ENCODE results near the gene MAP2K6.

MAP2K6 gene

DNA sequence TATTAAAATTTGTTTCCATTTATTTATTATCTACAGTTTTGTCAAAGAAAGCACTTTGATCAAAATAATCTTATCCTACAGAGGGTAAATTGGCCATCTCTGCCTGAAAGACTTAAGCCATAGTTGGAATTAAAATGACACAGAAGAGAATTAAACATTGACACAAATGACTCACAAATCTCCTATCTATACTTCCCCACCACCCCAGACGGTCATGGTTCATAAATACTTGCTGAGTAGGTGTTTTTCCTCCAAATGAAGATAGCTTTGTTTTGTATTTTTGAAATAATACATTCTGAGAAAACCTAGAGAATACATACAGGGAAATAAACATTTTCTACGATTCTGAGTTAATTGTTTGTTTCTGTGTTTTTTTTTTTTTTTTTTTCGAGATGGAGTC, 142.8 kb downstream of the MAP2K6 start:
- no peak overlapping the region for H2BK12ac ChIP-seq (ENCODE audit: low read length)
- H3K23ac ChIP-seq (ENCODE audit: low read depth, low read length, poor library complexity): no peak overlapping the region
- H3K36me3 ChIP-seq (replicated peaks in 1 of 2; ENCODE audit: control insufficient read depth in 2 of 2, insufficient read depth in 2 of 2, low read length in 2 of 2): peaks cover 3 to 6% of the 10 kb centered on the region in 2 donors
- H4K91ac ChIP-seq (ENCODE audit: low read depth, low read length, poor library complexity): no peak overlapping the region
- H3K4me3 ChIP-seq (ENCODE audit: low read length in 2 of 2): no peak overlapping the region
- H2BK5ac ChIP-seq (ENCODE audit: low read length): no peak overlapping the region
- H3K9ac ChIP-seq (ENCODE audit: low read depth, low read length, poor library complexity): no peak overlapping the region
- H3K79me1 ChIP-seq (ENCODE audit: low read depth, low read length): no peaks in the 10 kb centered on the region
- no peak overlapping the region for H4K8ac ChIP-seq (ENCODE audit: low read depth, low read length)
- no peak overlapping the region for H2AFZ ChIP-seq (ENCODE audit: low read length)
- H3K18ac ChIP-seq (ENCODE audit: low read length): no peak overlapping the region
- no peak for DNase-seq (ENCODE audit: low spot score)
- no peak overlapping the region for H2BK120ac ChIP-seq (ENCODE audit: low read depth, low read length)
- H3K27me3 ChIP-seq (ENCODE audit: control insufficient read depth in 3 of 3, insufficient read depth in 3 of 3, low read depth in 1 of 3, low read length in 3 of 3): no peaks in the 10 kb centered on the region
- no peak overlapping the region for H2BK15ac ChIP-seq (ENCODE audit: low read length)
- H3K4ac ChIP-seq (ENCODE audit: low read length): no peak overlapping the region
- H3K14ac ChIP-seq (ENCODE audit: low read length): no peak overlapping the region
- no peak overlapping the region for H3K4me2 ChIP-seq (ENCODE audit: insufficient read depth, low read length, poor library complexity, severe bottlenecking)
- no peak overlapping the region for H2AK5ac ChIP-seq (ENCODE audit: low read depth, low read length)
- H3K27ac ChIP-seq (replicated peaks; ENCODE audit: low read length): no peak overlapping the region
- H3K9me3 ChIP-seq (replicated peaks in 1 of 2; ENCODE audit: control insufficient read depth in 2 of 2, insufficient read depth in 1 of 2, low read depth in 1 of 2, low read length in 2 of 2): peaks cover 4 to 7% of the 10 kb centered on the region in 2 donors
- no CpG with 5 or more reads among the region's 3 CpGs for WGBS, 2 donors (ENCODE audit: extremely low coverage in 2 of 2, insufficient read length in 2 of 2, insufficient replicate concordance in 1 of 2)
- H3K4me1 ChIP-seq (ENCODE audit: control insufficient read depth in 2 of 2, insufficient read depth in 1 of 2, low read depth in 1 of 2, low read length in 2 of 2): no peaks in the 10 kb centered on the region

DNA sequence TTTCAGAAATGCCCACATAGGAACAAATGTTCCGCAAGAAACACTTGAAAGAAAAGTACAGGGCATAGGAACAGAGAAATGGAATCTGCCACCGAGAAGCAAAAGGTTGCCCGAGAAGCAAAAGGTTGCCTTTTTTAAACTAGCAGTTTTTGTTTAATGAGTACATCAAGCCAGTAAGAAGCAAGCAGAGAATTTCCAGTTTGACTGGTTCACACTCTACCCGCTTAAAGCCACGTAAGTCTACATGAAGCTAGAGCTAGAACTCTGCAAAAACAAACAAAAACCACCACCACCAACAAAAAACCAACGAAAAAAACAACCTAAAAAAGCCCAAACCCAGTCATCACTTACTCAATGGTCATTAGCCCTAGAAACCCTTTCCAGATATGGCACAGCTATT, 144.3 kb downstream of the MAP2K6 start:
- WGBS, 2 donors (ENCODE audit: extremely low coverage in 2 of 2, insufficient read length in 2 of 2, insufficient replicate concordance in 1 of 2): 100% methylated on average over 1 of the region's 6 CpGs; no CpG with 5 or more reads in 1 of the 2 donors
- Histone ChIP-seq H3K14ac (ENCODE audit: low read length) (no peak overlapping the region), H3K4me1 (ENCODE audit: control insufficient read depth in 2 of 2, insufficient read depth in 1 of 2, low read depth in 1 of 2, low read length in 2 of 2) (no peaks in the 10 kb centered on the region), H3K4me3 (ENCODE audit: low read length in 2 of 2) (no peak overlapping the region), H3K4me2 (ENCODE audit: insufficient read depth, low read length, poor library complexity, severe bottlenecking) (no peak overlapping the region), H2BK15ac (ENCODE audit: low read length) (no peak overlapping the region), H2BK12ac (ENCODE audit: low read length) (no peak overlapping the region), H3K36me3 (replicated peaks in 1 of 2; ENCODE audit: control insufficient read depth in 2 of 2, insufficient read depth in 2 of 2, low read length in 2 of 2) (peaks cover 0 to 2% of the 10 kb centered on the region in 2 donors), H2AK5ac (ENCODE audit: low read depth, low read length) (no peak overlapping the region), H4K91ac (ENCODE audit: low read depth, low read length, poor library complexity) (no peak overlapping the region), H2AFZ (ENCODE audit: low read length) (no peak overlapping the region), H2BK5ac (ENCODE audit: low read length) (no peak overlapping the region), H3K79me1 (ENCODE audit: low read depth, low read length) (no peaks in the 10 kb centered on the region), H3K27ac (replicated peaks; ENCODE audit: low read length) (no peak overlapping the region), H3K18ac (ENCODE audit: low read length) (no peak overlapping the region), H2BK120ac (ENCODE audit: low read depth, low read length) (no peak overlapping the region), H3K4ac (ENCODE audit: low read length) (no peak overlapping the region), H3K9me3 (replicated peaks in 1 of 2; ENCODE audit: control insufficient read depth in 2 of 2, insufficient read depth in 1 of 2, low read depth in 1 of 2, low read length in 2 of 2) (peaks cover under 1 to 1% of the 10 kb centered on the region in 2 donors), H4K8ac (ENCODE audit: low read depth, low read length) (no peak overlapping the region), H3K9ac (ENCODE audit: low read depth, low read length, poor library complexity) (no peak overlapping the region), H3K23ac (ENCODE audit: low read depth, low read length, poor library complexity) (no peak overlapping the region), H3K27me3 (ENCODE audit: control insufficient read depth in 3 of 3, insufficient read depth in 3 of 3, low read depth in 1 of 3, low read length in 3 of 3) (no peaks in the 10 kb centered on the region)
- no peak for DNase-seq (ENCODE audit: low spot score)

DNA sequence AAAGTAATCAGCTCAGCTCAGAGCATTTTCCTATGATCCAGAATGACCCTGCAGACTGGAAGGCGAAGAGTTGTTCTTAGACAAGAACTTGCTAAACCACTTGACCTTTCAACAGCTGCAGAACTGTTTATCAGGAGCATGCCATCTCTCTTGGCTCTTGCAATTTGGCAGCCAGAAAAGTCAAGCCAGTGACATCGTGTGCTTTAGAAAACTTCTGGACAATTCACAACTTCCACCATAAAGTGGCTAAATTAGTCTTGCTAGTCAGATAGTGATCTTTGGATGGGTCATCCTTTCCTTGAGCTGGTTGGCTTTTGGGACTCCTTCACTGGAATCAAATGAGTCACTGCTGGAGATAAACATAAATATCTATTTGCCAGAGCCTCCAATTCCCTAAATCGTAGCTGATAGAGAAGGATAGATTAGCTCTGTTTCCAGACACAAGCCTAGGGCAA, 146.5 kb downstream of the MAP2K6 start:
- no peaks in the 10 kb centered on the region for H3K9me3 ChIP-seq (replicated peaks in 1 of 2; ENCODE audit: control insufficient read depth in 2 of 2, insufficient read depth in 1 of 2, low read depth in 1 of 2, low read length in 2 of 2)
- no peaks in the 10 kb centered on the region for H3K36me3 ChIP-seq (replicated peaks in 1 of 2; ENCODE audit: control insufficient read depth in 2 of 2, insufficient read depth in 2 of 2, low read length in 2 of 2)
- H4K91ac ChIP-seq (ENCODE audit: low read depth, low read length, poor library complexity): no peak overlapping the region
- no peak overlapping the region for H3K18ac ChIP-seq (ENCODE audit: low read length)
- H2BK15ac ChIP-seq (ENCODE audit: low read length): no peak overlapping the region
- no peak overlapping the region for H3K23ac ChIP-seq (ENCODE audit: low read depth, low read length, poor library complexity)
- no peak overlapping the region for H2BK5ac ChIP-seq (ENCODE audit: low read length)
- H3K4ac ChIP-seq (ENCODE audit: low read length): no peak overlapping the region
- no peak overlapping the region for H3K4me2 ChIP-seq (ENCODE audit: insufficient read depth, low read length, poor library complexity, severe bottlenecking)
- no peak overlapping the region for H2AFZ ChIP-seq (ENCODE audit: low read length)
- no peaks in the 10 kb centered on the region for H3K79me1 ChIP-seq (ENCODE audit: low read depth, low read length)
- no peak overlapping the region for H2BK120ac ChIP-seq (ENCODE audit: low read depth, low read length)
- no peak overlapping the region for H3K27ac ChIP-seq (replicated peaks; ENCODE audit: low read length)
- H3K27me3 ChIP-seq (ENCODE audit: control insufficient read depth in 3 of 3, insufficient read depth in 3 of 3, low read depth in 1 of 3, low read length in 3 of 3): no peaks in the 10 kb centered on the region
- H3K14ac ChIP-seq (ENCODE audit: low read length): no peak overlapping the region
- H4K8ac ChIP-seq (ENCODE audit: low read depth, low read length): no peak overlapping the region
- H2BK12ac ChIP-seq (ENCODE audit: low read length): no peak overlapping the region
- no peak overlapping the region for H2AK5ac ChIP-seq (ENCODE audit: low read depth, low read length)
- H3K4me3 ChIP-seq (ENCODE audit: low read length in 2 of 2): no peak overlapping the region
- H3K4me1 ChIP-seq (ENCODE audit: control insufficient read depth in 2 of 2, insufficient read depth in 1 of 2, low read depth in 1 of 2, low read length in 2 of 2): no peaks in the 10 kb centered on the region
- DNase-seq (ENCODE audit: low spot score): no peak
- no CpG with 5 or more reads among the region's 3 CpGs for WGBS, 2 donors (ENCODE audit: extremely low coverage in 2 of 2, insufficient read length in 2 of 2, insufficient replicate concordance in 1 of 2)
- no peak overlapping the region for H3K9ac ChIP-seq (ENCODE audit: low read depth, low read length, poor library complexity)

DNA sequence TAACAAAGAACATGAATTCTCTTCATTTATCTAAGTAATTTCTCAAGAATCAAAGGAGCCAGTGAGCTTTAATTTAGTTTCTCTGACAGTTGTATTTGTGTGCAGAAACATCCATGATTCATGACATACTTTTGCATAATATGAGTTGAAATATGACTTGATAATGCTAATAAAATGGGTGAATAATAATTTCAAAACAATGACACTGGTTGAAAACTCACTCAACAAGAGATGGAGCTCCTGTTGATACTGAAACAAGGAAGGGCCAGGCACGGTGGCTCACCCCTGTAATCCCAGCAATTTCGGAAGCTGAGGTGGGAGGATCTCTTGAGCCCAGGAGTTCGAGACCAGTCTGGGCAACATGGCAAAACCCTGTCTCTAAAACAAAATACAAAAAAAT, 147.0 kb downstream of the MAP2K6 start:
- Histone ChIP-seq H3K14ac (ENCODE audit: low read length) (no peak overlapping the region), H4K8ac (ENCODE audit: low read depth, low read length) (no peak overlapping the region), H2BK120ac (ENCODE audit: low read depth, low read length) (no peak overlapping the region), H2AFZ (ENCODE audit: low read length) (no peak overlapping the region), H3K9ac (ENCODE audit: low read depth, low read length, poor library complexity) (no peak overlapping the region), H3K27ac (replicated peaks; ENCODE audit: low read length) (no peak overlapping the region), H2BK12ac (ENCODE audit: low read length) (no peak overlapping the region), H3K79me1 (ENCODE audit: low read depth, low read length) (no peaks in the 10 kb centered on the region), H3K4me1 (ENCODE audit: control insufficient read depth in 2 of 2, insufficient read depth in 1 of 2, low read depth in 1 of 2, low read length in 2 of 2) (no peaks in the 10 kb centered on the region), H2BK5ac (ENCODE audit: low read length) (no peak overlapping the region), H3K27me3 (ENCODE audit: control insufficient read depth in 3 of 3, insufficient read depth in 3 of 3, low read depth in 1 of 3, low read length in 3 of 3) (no peaks in the 10 kb centered on the region), H2BK15ac (ENCODE audit: low read length) (no peak overlapping the region), H3K4me2 (ENCODE audit: insufficient read depth, low read length, poor library complexity, severe bottlenecking) (no peak overlapping the region), H4K91ac (ENCODE audit: low read depth, low read length, poor library complexity) (no peak overlapping the region), H3K36me3 (replicated peaks in 1 of 2; ENCODE audit: control insufficient read depth in 2 of 2, insufficient read depth in 2 of 2, low read length in 2 of 2) (no peaks in the 10 kb centered on the region), H3K18ac (ENCODE audit: low read length) (no peak overlapping the region), H3K9me3 (replicated peaks in 1 of 2; ENCODE audit: control insufficient read depth in 2 of 2, insufficient read depth in 1 of 2, low read depth in 1 of 2, low read length in 2 of 2) (no peaks in the 10 kb centered on the region), H3K4ac (ENCODE audit: low read length) (no peak overlapping the region), H2AK5ac (ENCODE audit: low read depth, low read length) (no peak overlapping the region), H3K23ac (ENCODE audit: low read depth, low read length, poor library complexity) (no peak overlapping the region), H3K4me3 (ENCODE audit: low read length in 2 of 2) (no peak overlapping the region)
- no CpG with 5 or more reads among the region's 3 CpGs for WGBS, 2 donors (ENCODE audit: extremely low coverage in 2 of 2, insufficient read length in 2 of 2, insufficient replicate concordance in 1 of 2)
- DNase-seq (ENCODE audit: low spot score): no peak
